Neural cell (in vitro differentiated cells): ENCODE results near the gene HIVEP3.

Experiments used
- EP300 ChIP-seq: fragments of 450-650 bp; conservative IDR thresholded peaks from 2 replicates; pipeline ENCODE4 v1.6.1; 2014; ENCODE audit warnings: antibody characterized with exemption, mild to moderate bottlenecking, moderate library complexity; ENCODE audit not compliant: poor library complexity, severe bottlenecking
- EZH2 ChIP-seq: fragments of 200-600, 300-800 bp; shearing (Covaris generic), sonication (generic); IDR thresholded peaks from 2 replicates; pipeline ENCODE4 v1.6.1; 2014; ENCODE audit warnings: antibody characterized with exemption, low read length, borderline replicate concordance, mild to moderate bottlenecking; ENCODE audit not compliant: insufficient read depth, poor library complexity, severe bottlenecking
- POLR2AphosphoS5 ChIP-seq: IDR thresholded peaks from 2 replicates; pipeline ENCODE4 v1.6.1; 2012
- RAD21 ChIP-seq: fragments of 450-650 bp; conservative IDR thresholded peaks from 2 replicates; pipeline ENCODE4 v1.6.1; 2014; ENCODE audit warnings: antibody characterized with exemption, mild to moderate bottlenecking, moderate library complexity
- SMC3 ChIP-seq: fragments of 450-650 bp; conservative IDR thresholded peaks from 2 replicates; pipeline ENCODE4 v1.6.1; 2014; ENCODE audit warnings: antibody characterized with exemption, mild to moderate bottlenecking, moderate library complexity; ENCODE audit not compliant: poor library complexity
- TAF1 ChIP-seq: IDR thresholded peaks from 2 replicates; pipeline ENCODE4 v1.6.1; 2012; ENCODE audit warnings: low read depth
- TF ChIP-seq, protein P1 (sequence below): fragments of 450-650 bp; IDR thresholded peaks from 2 replicates; pipeline ENCODE4 v1.5.1; 2014; ENCODE audit warnings: antibody characterized with exemption, mild to moderate bottlenecking, moderate library complexity; ENCODE audit not compliant: poor library complexity, severe bottlenecking
- TF ChIP-seq, protein P2 (sequence below): IDR thresholded peaks from 2 replicates; pipeline ENCODE4 v1.6.1; 2012; ENCODE audit warnings: borderline replicate concordance

DNA sequence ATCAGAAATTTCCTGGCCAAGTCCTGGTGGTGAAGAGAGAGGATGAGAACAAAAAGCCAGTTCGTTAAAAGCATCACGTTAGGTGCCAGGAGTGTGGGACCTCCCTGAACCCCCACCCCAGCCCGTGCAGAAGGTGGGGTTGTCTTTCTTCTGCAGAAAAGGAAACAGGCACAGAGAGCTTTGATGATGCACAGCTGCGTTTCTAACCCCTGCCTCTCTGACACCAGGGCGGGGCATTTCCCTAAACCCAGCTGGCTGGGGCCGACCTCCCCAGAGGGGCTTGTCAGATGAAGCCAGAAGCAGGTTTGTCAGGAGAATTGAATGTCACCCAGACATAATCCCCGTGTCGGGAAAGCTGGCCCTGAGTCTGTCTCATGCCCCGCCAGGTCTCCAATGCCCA, 244.9 kb downstream of the HIVEP3 start:
- TF ChIP-seq, protein P1, sequence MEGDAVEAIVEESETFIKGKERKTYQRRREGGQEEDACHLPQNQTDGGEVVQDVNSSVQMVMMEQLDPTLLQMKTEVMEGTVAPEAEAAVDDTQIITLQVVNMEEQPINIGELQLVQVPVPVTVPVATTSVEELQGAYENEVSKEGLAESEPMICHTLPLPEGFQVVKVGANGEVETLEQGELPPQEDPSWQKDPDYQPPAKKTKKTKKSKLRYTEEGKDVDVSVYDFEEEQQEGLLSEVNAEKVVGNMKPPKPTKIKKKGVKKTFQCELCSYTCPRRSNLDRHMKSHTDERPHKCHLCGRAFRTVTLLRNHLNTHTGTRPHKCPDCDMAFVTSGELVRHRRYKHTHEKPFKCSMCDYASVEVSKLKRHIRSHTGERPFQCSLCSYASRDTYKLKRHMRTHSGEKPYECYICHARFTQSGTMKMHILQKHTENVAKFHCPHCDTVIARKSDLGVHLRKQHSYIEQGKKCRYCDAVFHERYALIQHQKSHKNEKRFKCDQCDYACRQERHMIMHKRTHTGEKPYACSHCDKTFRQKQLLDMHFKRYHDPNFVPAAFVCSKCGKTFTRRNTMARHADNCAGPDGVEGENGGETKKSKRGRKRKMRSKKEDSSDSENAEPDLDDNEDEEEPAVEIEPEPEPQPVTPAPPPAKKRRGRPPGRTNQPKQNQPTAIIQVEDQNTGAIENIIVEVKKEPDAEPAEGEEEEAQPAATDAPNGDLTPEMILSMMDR = no peak
- TF ChIP-seq POLR2AphosphoS5 (no peak), TAF1 (no peak), EZH2 (no peak), EP300 (no peak), RAD21 (no peak), SMC3 (no peak)
- TF ChIP-seq, protein P2, sequence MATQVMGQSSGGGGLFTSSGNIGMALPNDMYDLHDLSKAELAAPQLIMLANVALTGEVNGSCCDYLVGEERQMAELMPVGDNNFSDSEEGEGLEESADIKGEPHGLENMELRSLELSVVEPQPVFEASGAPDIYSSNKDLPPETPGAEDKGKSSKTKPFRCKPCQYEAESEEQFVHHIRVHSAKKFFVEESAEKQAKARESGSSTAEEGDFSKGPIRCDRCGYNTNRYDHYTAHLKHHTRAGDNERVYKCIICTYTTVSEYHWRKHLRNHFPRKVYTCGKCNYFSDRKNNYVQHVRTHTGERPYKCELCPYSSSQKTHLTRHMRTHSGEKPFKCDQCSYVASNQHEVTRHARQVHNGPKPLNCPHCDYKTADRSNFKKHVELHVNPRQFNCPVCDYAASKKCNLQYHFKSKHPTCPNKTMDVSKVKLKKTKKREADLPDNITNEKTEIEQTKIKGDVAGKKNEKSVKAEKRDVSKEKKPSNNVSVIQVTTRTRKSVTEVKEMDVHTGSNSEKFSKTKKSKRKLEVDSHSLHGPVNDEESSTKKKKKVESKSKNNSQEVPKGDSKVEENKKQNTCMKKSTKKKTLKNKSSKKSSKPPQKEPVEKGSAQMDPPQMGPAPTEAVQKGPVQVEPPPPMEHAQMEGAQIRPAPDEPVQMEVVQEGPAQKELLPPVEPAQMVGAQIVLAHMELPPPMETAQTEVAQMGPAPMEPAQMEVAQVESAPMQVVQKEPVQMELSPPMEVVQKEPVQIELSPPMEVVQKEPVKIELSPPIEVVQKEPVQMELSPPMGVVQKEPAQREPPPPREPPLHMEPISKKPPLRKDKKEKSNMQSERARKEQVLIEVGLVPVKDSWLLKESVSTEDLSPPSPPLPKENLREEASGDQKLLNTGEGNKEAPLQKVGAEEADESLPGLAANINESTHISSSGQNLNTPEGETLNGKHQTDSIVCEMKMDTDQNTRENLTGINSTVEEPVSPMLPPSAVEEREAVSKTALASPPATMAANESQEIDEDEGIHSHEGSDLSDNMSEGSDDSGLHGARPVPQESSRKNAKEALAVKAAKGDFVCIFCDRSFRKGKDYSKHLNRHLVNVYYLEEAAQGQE = no peak
